Body of pancreas (tissue), 4 donors: Measurements from ENCODE around the gene TOP3B. TPM values are rescaled to one million over a fixed set of nuclear protein-coding genes. Genes with fewer than 3 reads are reported as not detected.

ENCODE experiments used
- ATAC-seq: fragments of 150-250 bp; one replicate; pipeline ENCODE4 v1.9.1; 2016
- DNase-seq, 4 donors: peaks; one replicate each; pipeline ENCODE4 v3.0.0-alpha.2; 2019
- H3K27ac ChIP-seq, 4 donors: fragments of 200-600 bp; sonication (generic); 1 replicate in 3 of 4; 2 replicates in 1 of 4; pipeline versions ENCODE4 v1.5.1 to v1.6.1; 2016 to 2019; ENCODE audit warnings: mild to moderate bottlenecking in 1 of 4, mixed read lengths in 1 of 4, moderate library complexity in 1 of 4
- H3K27me3 ChIP-seq, 2 donors: fragments of 200-600 bp; sonication (generic); one replicate each; pipeline ENCODE4 v1.6.0; 2016; ENCODE audit warnings: mild to moderate bottlenecking in 1 of 2
- H3K36me3 ChIP-seq, 2 donors: fragments of 200-600 bp; sonication (generic); replicated peaks in 1 of 2; 2 replicates each; pipeline ENCODE4 v1.5.1; 2016; ENCODE audit warnings: low read depth in 2 of 2; ENCODE audit not compliant: insufficient read depth in 1 of 2
- H3K4me1 ChIP-seq: fragments of 200-600 bp; sonication (generic); one replicate; pipeline ENCODE4 v1.6.0; 2016
- H3K4me3 ChIP-seq, 2 donors: fragments of 200-600 bp; sonication (generic); 1 replicate in 1 of 2; 2 replicates in 1 of 2; pipeline ENCODE4 v1.5.1; 2016 to 2019
- H3K9me3 ChIP-seq, 3 donors: fragments of 200-600 bp; sonication (generic); 1 replicate in 2 of 3; 2 replicates in 1 of 3; pipeline ENCODE4 v1.5.1; 2016
- CTCF ChIP-seq, 7 experiments: fragments of 450-650 bp in 4 of 7; fragments of 200-600 bp in 3 of 7; sonication (generic) in 3 of 7; IDR thresholded peaks; one replicate each; pipeline ENCODE4 v1.5.1; 2016 to 2019; ENCODE audit warnings: antibody characterized with exemption in 7 of 7
- POLR2A ChIP-seq, 3 donors: fragments of 450-650 bp; IDR thresholded peaks; one replicate each; pipeline ENCODE4 v1.6.1; 2016; ENCODE audit warnings: antibody characterized with exemption in 3 of 3, mild to moderate bottlenecking in 2 of 3
- WGBS, 2 donors: methylation state at CpG; one replicate each; pipeline ENCODE4 v1.1.5; 2017; 5-methylcytosine and 5-hydroxymethylcytosine counted together
- intact Hi-C: fragments of 100-400 bp; cut with DNase I; formaldehyde crosslinking; loops from one replicate; pipeline ENCODE4 v1.15.1; 2023
- total RNA-seq, 2 donors: library from RNA; depleted of rRNA; stranded (reverse); fragments of >200 nt; gene quantifications; one replicate each; pipeline ENCODE4 v1.1.0, GENCODE V29; 2016

TOP3B gene
- total RNA-seq, 2 donors from 2014 or later = 19.2 to 48.8 TPM

DNA sequence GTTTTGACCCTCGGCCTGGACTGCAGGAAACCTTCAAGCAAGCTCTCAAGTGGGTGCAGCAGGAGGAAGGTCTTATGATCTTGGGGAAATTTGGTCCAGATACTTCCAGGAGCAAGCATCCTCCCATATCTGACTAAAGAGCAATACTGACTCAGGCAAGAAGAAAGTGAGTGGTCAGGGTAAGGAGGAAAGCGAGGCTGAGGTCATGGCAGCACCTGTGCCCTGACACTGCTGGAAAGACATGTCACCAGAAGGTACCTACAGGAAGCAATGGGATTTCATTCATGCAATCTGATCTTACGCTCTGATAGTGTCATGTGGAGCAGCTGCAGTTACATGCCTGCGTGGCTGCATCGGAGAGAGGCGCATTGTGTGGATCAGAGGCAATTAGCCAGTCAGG, 6.5 kb upstream of the TOP3B start:
- no peaks in the 10 kb centered on the region for H3K36me3 ChIP-seq
- no peak for DNase-seq
- no peak for ATAC-seq
- no peak overlapping the region for H3K27ac ChIP-seq
- no peaks in the 10 kb centered on the region for H3K4me1 ChIP-seq
- no peak for TF ChIP-seq POLR2A (IDR thresholded peaks at IDR 0.05)
- no peak for TF ChIP-seq CTCF (IDR thresholded peaks at IDR 0.05)
- no peaks in the 10 kb centered on the region for H3K27me3 ChIP-seq
- no peak overlapping the region for H3K4me3 ChIP-seq
- intact Hi-C loops = no loop called here
- no peaks in the 10 kb centered on the region for H3K9me3 ChIP-seq
- 52 to 69% methylated on average over 6 of the region's 6 CpGs for WGBS, 2 donors

DNA sequence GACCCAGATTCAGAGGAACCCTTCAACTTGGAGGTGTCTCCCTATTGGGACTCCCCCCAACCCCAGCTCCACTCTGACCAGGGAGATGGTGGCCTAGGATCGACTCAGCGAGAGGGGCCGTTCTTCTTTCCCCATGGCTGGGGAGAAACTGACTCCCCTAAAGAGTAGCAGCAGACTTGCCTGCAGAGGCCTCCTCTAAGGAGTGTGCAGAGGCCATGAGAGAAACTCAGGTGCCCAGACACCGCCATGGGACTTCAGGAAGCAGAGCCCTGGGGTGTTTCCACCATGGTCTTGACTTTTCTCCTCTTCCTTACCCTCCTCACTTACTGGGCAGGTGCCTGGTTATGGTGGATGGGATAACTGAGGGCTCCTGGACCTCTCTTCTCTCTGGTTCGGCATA, 2.6 kb upstream of the TOP3B start:
- no peaks in the 10 kb centered on the region for H3K9me3 ChIP-seq
- WGBS, 2 donors = 88 to 92% methylated on average over 4 to 5 of the region's 5 CpGs
- DNase-seq = no peak

DNA sequence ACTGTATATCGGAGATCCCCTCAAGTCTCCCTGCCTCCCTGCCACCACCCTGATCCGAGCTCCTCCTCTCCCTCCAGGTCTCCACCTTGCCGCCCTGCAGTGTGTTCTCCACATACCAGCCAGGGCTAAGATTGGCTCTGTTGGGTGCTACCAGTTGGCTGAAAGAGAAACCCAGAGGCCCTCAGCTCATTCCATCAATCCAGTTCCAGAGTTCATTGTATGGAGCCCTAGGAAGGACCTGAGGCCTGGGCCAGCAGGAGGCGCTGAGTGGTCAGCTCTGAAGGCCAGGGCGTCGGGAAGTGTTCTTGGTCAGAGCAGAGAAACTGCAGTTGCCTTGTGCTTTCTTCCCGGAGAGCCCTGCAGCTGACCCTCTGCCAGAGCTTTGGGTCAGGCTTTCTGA, 2.2 kb upstream of the TOP3B start:
- no peaks in the 10 kb centered on the region for H3K27me3 ChIP-seq
- no peak for DNase-seq
- 42 to 44% methylated on average over 7 of the region's 7 CpGs for WGBS, 2 donors
- ATAC-seq = no peak
- H3K9me3 ChIP-seq = no peaks in the 10 kb centered on the region
- peaks cover 13% of the 10 kb centered on the region for H3K4me1 ChIP-seq
- TF ChIP-seq POLR2A (IDR thresholded peaks at IDR 0.05) = no peak
- no peaks in the 10 kb centered on the region for H3K36me3 ChIP-seq
- intact Hi-C loops = no loop called here
- no peak overlapping the region for H3K4me3 ChIP-seq
- H3K27ac ChIP-seq = no peak overlapping the region

More for the DNA sequence above, 2.6 kb upstream of the TOP3B start:
- no peak for TF ChIP-seq POLR2A (IDR thresholded peaks at IDR 0.05)
- no peak for TF ChIP-seq CTCF (IDR thresholded peaks at IDR 0.05)
- no peak for ATAC-seq
- no peak overlapping the region for H3K27ac ChIP-seq
- H3K4me1 ChIP-seq = peaks cover 13% of the 10 kb centered on the region
- no peak overlapping the region for H3K4me3 ChIP-seq
- H3K36me3 ChIP-seq = no peaks in the 10 kb centered on the region
- no peaks in the 10 kb centered on the region for H3K27me3 ChIP-seq
- intact Hi-C loops = no loop called here

DNA sequence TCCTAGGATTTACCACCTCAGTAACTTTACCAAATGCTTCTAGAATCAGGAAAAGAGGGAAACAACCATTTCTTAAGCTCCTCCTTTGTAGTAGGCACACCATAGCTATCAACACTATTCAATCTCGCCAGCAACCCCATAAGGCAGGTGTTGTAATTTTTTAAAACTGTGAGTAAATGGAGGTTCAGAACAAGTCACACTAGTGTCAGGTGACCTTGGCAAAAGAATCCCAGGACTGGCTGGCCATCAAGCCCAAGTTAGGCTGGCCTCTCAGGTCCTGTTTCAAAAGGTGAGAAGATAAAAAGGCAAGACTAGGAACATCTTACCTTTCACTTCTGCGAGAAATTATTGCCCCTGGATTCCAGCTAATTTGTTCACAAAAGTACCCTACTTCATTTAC, 713 bp downstream of the TOP3B start:
- no peak for ATAC-seq
- TF ChIP-seq CTCF (IDR thresholded peaks at IDR 0.05) = no peak
- no peak for TF ChIP-seq POLR2A (IDR thresholded peaks at IDR 0.05)
- Histone ChIP-seq H3K9me3 (no peaks in the 10 kb centered on the region), H3K27me3 (no peaks in the 10 kb centered on the region), H3K27ac (peak overlapping the region in 3 of 4 donors; percentile 66 to 79 (median 68)), H3K36me3 (no peaks in the 10 kb centered on the region), H3K4me1 (peaks cover 13% of the 10 kb centered on the region), H3K4me3 (peak overlapping the region; percentile 93 to 99)
- 2 to 9% methylated on average over 2 of the region's 2 CpGs for WGBS, 2 donors
- no peak for DNase-seq
- intact Hi-C loops = no loop called here

GRCh38 chr22:21980547-21980946, 2.0 kb downstream of the TOP3B start:
- WGBS, 2 donors = 74% methylated on average over 7 of the region's 7 CpGs

More at GRCh38 chr22:21980547-21980946, 2.0 kb downstream of the TOP3B start:
- Histone ChIP-seq H3K4me3 (no peak overlapping the region), H3K9me3 (no peaks in the 10 kb centered on the region), H3K4me1 (peaks cover 13% of the 10 kb centered on the region), H3K27me3 (no peaks in the 10 kb centered on the region), H3K27ac (no peak overlapping the region), H3K36me3 (no peaks in the 10 kb centered on the region)
- ATAC-seq (no peak), DNase-seq (no peak)
- intact Hi-C loops = no loop called here
- no peak for TF ChIP-seq CTCF (IDR thresholded peaks at IDR 0.05)
- no peak for TF ChIP-seq POLR2A (IDR thresholded peaks at IDR 0.05)
